ENCODE data around the gene EPAS1.

EPAS1 gene

DNA sequence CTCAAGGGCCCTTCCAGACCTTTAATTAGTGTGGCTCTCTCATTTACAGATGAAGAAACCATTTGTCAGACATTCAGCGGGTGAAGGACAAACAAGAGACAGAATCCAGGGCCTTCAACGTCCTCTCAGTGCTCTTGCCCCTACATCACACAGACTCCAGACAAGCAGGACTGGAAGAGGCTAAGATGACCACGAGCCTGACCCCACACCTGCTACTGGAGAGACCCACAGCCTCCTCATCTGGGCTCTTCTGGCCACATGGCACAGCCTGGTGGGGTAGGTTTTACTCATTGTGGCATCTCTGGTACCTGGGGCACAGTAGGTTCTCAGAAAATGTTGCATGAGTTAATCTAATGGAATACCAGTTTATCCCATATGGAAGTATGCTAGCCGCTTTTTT, 112.5 kb downstream of the EPAS1 start:
- no peak for DNase-seq (ENCODE audit: low spot score)

DNA sequence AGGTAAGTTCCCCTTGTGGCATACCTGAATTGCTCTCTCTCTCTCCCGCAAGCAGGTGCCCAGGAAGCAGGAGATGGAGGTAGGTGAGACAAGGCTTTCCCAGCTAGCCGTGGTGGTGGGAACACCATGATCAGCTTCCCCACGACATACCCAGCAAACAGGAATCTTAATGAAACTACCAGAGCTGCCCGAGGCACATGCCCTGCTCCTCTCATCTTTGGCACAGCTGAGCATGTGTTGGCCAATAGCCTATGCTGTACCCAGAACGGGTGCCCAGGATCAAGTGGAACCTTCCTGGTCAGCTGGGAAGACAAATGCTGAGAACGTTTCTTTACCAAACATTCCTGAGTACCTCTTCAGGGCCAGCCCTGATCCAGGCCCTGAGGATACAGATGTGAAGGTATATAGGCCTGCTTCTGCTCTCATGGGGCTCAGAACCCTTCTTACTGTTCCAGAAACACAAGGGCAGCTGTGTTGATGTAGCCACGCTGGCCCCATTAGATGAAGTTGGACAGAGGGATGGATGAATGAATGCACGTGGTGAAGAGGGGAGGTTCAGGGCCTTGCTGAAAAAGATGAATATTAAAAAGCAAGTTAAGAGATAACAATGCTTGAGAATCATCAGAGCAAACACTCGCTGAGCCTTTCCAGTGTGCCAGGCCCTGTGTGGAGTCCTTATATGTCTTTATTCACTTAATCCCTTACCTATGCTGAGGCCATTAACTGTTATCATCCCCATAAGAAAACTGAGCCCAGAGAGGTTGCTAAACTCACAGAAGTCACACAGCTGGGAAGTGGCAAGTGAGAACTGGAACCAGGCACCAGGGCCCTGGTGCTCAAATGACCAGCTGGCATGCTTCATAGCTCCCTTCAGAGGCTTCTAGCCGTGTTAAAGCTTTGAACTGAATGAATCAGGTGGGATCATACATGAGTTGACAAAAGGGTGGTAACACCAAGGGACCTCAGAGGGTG, 113.4 kb downstream of the EPAS1 start:
- DNase-seq (ENCODE audit: low spot score) = no peak

DNA sequence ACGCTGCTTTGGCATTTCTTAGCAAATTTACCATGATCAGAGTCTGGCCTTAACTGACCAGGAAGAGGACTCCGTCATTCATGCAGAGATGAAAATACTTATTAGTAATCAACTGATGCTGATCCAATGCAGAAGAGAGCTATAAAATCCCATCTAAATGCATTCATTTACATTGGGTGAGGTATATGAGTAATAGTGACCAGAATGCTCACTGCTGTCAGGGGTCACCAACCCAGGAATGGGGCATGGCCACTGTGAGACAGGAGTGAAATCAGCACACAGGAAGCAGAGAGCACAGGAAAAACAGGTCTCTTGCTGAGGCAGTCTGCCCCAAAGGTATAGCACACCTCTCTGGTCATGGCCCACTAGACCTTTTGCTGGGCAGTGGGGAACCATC, 114.0 kb downstream of the EPAS1 start:
- no peak for DNase-seq (ENCODE audit: low spot score)

DNA sequence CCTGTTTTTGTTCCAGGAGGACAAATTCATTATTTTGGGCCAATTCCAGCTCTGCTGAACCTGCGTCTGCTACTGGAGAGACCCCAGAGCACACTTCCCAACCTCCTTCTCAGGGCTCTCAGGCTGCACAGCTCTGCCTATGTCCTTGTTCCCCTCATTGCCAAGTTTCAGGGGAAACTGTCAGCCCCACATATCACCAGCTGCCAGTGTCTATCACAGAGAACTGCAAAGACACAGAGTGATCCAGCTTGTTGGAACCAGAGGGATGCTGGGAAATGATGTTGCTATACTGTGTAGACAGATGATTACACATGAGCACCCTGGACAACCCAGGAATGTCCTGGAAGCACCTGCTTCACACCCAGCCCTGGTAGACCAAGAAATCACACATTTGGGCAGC, 114.8 kb downstream of the EPAS1 start:
- no peak for DNase-seq (ENCODE audit: low spot score)

DNA sequence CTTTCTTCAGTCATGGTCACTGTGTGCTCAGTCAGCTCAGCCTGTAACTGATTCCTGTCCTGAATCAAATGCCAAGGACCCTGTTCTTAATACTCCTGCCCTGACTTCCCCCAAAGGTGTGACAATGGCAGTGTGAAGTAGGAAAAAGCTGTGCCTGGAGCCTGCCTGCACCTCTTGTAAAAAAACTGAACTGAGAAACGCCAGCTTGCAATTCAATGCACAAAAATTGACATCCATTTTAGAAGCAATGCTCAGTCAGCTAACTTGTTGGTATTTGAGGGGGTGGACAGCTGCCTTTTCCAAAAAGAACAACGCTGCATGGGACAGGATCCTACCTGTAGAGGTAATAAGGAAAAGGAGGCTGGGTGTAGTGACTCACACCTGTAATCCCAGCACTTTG, 115.9 kb downstream of the EPAS1 start:
- DNase-seq (ENCODE audit: low spot score) = no peak

DNA sequence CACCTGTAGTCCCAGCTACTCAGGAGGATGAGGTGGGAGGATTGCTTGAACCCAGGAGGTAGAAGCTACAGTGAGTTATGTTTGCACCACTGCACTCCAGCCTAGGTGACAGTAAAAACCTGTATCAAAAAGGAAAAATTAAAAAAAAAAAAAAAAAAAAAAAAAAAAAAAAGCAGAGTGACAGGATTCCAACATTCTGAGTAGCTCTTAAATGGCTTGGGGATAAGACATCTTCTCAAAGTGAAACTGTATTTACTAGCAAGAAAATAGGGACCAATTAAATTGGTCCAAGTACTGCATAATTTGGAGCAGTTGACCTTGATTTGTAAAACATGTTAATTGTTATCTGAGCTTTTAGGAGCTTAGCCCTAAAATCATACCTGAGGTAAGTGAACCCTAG, 116.4 kb downstream of the EPAS1 start:
- no peak for DNase-seq (ENCODE audit: low spot score)

DNA sequence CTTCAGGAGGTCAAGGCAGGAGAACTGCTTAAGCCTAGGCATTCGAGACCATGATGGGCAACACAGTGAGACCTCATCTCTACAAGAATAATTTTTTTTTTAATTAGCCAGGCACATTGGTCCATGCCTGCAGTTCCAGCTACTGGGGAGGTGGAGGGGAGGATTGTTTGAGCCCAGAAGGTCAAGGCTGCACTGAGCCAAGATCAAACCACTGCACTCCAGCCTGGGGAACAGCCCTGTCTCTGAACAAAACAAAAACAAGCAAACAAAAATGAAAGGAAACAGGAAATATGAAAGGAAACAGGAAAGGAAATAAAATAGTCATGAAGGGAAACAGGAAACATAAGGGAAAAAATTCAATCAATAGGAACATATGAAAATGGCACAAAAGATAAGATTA, 117.5 kb downstream of the EPAS1 start:
- no peak for DNase-seq (ENCODE audit: low spot score)

DNA sequence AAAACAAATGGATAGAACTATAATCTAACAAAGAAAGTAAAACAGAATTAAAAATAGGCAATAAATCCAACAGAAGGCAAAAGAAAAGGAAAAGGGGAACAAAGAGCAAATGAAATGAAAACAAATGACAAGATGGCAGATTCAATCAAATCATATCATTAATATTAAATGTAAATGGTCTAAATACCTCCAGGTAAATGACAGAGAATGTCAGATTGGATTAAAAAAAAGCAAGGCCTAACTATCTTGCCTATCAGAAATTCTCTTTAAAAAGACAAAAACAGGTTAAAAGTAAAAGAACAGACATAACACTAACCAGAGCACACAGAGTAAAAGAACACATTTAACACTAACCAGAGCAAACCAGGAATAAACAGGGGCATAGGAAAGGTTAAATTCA, 119.1 kb downstream of the EPAS1 start:
- DNase-seq (ENCODE audit: low spot score) = no peak

DNA sequence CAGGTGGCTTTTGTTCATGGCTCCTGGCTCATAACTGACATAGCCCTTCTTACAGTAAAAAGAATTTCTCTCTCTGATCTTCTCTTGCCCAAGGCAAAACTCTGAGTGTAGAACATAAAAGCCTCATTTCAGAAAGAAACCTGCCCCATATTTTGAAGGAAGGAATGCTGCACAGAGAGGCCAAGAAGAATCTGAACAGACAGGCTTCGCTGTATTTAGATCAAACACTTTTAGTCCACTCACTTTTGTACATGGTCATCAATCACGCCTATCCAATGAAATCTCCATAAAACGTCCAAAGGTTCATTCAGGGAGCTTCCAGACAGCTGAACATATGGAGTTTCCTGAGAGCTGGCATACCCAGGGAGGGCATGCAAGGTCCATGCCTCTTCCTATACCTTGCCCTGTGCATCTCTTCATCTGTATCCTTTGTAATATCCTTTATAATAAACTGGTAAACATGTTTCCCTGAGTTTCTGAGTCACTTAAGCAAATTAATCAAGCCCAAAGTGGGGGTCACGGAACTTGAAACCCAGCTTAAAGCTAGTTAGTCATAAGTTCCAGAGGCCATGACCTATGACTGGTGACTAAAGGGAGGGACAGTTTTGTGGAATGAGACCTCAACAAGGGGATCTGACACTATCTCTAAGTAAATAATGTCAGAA, 119.7 kb downstream of the EPAS1 start:
- no peak for DNase-seq (ENCODE audit: low spot score)

DNA sequence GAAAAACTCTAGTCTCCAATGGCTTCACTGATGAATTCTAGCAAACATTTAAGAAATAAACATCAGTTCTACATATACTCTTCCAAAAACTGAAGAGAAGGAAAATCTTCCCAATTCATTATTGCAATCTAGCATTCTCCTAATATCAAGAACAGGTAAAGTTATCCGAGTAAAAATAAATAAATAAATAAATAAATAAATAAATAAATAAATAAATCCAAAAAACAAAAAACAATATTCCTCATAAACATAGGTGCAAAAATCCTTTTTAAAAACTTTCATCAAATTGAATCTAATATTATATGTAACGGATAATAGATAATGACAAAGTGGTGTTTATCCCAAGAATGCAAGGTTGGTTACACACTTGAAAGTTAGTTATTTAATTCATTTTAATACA, 123.7 kb downstream of the EPAS1 start:
- DNase-seq (ENCODE audit: low spot score) = no peak

DNA sequence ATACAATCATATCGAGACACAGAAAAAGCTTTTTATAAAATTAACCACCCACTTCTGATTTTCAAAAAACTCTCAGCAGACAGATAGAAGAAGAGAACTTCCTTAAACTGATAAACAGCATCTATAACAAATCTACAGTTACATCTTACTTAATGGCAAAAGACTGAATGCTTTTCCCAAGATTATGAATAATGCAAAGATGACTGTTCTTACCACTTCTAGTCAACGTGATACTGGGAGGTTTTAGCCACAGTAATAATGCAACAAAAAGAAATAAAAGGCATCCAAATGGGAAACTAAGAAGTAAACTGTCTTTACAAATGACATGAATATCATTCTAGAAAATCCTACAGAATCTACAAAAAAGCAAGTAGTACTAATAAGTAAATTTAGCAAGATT, 124.2 kb downstream of the EPAS1 start:
- DNase-seq (ENCODE audit: low spot score) = no peak

DNA sequence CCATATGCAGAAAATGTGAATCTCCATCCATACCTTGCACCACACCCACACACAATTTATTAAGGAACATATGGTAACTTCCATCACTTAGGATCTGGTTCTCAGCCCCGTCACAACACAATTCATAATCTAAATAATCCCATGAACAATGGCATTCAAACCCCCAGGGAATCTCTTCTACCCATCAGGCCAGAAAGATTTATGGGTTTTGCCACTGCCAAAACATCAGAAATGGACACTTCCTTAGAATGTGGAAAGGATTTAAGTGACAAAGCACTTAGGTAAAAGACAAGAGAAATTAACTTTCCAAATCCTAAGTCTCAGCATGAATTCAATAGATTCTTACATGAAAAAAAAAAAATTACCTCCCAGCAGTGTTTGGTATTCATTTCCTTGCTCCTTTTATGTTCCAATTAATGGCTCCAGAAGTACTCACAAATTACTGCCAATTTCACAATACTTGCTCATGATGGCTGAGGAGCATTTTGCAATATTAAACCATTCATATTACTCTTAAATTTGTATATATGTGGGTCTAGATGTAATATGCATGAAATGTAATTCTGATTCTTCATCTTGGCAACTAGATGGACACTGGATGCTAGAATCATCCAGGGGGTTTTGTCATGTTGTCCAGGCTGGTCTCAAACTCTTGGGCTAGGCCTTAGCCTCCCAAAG, 125.6 kb downstream of the EPAS1 start:
- no peak for DNase-seq (ENCODE audit: low spot score)

DNA sequence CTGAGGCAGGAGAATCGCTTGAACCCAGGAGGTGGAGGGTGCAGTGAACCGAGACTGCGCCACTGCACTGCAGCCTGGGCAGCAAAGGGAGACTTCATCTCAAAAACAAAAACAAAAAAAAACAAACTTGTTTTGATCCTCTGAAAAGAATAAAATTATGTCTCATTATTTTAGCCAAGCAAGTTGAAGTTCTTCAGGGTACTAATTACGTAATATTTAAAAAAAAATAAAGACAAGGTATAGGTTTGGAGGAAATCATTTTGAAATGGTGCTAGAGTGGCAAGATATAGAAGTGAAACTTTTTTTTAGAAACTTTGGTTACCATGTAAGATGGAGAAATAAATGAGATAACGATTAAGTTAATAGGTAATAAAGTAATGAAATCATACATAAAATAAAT, 127.7 kb downstream of the EPAS1 start:
- no peak for DNase-seq (ENCODE audit: low spot score)

DNA sequence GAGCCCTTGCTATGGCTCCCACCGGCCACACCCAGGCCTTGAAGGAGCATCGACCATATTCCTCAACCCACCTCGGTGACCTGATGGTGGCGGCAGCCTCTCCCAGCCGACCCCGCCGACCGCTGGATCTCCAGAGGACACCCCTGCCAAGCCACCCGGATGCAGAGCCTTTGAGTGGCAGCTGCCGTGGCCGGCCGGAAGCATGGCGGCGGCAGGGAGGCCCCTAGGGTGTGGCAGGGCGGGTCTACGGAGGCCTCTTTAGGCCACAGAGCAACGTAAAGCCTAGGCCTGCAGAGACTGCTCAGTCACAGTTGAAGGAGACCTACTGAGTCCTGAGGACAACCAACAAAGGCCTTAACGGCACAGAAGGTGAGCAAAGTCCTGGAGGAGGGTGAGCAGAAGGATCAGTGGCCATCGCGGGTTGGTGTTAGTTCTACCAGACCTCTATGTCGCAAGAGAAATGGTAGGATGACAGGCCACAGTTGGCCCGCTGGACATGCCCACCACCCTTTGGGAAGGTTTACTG, 131.8 kb downstream of the EPAS1 start:
- DNase-seq (ENCODE audit: low spot score) = no peak

DNA sequence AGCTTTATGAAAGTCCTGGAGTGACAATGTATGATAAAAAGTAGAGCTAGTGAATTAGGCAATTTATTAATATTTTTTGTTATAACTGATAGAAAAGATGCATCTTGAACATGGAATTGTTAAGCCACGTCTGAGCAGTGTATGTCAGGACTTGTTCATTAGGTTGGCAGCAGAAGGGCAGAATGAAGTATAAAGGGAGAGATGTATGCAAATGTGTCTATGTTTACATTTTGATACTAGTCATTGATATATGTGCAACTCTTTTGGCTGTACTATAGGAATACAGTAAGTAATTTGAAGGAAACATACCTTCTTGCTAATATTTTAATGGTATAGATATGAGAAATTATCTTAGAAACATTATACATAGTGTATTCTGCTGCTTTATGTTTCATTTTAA, 133.2 kb downstream of the EPAS1 start:
- DNase-seq (ENCODE audit: low spot score) = no peak

DNA sequence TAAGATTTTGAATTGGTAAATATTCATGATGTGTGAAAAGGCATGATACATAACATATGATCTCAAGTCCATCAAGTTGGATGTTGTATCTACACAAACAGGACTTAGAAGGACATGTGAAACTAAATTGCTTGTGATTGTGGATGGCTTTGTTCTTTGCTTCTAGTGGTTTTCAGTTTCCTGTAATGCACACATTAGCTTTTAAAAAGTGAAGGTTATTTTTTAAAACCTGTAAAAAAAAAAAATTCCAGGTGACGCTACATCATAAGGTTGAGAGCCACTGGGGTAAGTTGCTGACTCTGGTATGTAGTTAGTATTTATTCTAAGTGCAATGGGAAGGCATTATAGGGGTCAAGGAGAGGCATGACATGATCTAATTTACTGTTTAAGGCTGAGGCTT, 133.8 kb downstream of the EPAS1 start:
- DNase-seq (ENCODE audit: low spot score) = no peak

DNA sequence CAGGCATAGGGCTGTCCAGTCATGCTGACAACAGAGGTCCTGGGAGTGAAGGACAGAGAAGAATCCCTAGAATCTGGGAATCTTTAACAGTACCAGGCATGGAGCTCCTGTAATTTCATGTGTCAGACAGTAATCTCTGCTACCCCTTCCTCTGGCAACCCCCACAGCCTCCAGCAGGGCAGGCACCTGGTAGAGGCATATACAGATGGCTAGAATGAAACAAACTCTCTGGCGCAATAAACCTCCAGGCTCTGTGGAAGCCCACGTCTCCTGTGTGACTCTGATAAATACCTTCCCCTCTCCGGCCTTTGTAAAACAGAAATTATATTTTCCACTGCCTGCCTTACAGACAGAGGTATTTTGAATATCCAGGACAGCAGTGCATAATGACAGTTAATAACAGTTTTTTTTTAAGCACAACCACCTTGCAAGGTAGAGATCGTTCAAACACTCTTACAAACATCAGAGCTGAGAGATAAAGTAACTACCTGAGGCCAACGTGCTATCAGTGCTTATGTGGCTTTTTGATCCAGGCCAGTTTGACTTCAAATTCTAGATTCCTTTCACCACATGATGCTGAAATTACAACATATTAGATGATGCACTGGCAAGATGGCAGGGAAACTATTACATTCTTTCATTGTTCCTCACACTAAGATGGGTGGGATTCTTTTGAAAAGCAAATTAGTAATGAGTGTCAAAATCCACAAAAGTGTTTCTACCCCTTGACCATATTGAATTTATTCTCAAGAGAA, 134.5 kb downstream of the EPAS1 start:
- DNase-seq (ENCODE audit: low spot score) = no peak

DNA sequence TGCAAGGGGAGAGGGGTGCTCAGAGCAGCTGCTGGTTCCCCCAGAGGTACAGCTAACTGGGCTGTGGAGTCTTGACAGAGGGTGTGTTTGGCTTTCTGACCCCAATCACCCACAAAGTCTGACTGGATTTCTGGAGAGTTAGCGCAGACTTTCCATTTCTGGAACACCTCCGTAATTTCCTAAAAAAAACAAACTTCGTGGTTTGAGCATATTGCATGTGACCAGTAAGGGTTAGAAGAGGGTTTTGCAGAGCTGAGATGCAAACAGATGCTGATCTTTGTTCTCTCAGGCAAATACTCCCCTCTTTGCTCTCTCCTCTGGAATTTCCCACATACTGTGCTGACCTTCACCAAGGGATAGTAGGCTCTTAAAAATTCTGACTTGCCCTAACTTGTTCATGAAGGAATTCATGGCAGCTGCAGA, 137.7 kb downstream of the EPAS1 start:
- DNase-seq (ENCODE audit: low spot score) = no peak

DNA sequence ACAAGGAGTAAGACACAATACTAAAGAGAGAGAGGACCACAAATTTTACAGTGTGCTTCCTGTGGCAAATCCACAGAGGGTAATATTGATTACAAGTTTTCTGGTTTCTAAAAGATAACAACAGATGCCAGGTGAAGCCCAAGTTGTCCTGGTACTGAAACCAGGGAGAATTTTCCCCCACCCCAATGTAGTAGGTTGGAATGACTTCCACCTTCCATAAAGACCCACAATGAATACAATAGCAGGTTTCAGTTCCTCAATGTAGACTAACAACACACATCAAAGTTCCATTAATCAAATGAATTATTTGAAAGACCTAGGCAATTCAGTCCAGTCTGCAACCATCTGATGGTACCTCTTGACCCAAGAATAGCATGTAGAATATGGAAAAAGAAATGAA, 138.1 kb downstream of the EPAS1 start:
- no peak for DNase-seq (ENCODE audit: low spot score)

DNA sequence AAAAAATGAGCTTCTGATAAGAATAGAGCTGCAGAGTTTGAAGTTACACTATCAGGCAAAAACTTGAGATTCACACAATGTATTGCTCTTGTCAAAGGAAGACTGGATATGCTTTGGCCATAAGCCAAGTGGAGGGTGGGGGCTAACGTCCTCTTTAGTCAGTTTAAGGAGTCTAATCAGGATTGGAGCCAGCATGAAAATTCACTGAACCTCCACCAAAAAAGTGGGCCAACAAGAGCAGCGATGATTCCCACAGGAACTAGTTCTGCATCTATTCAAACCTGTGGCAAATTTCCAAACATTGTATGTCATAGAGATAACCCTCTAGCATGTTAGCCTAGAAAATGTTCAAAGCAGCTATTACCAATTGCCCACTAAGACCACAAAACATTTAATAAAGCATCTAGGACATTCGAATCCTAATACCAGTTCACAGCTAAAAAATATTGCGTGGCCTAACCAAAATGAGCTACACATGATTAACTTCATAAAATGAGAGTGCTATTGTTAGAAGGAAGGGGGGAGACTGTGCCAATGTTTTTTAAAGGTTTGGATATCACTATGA, 138.7 kb downstream of the EPAS1 start:
- DNase-seq (ENCODE audit: low spot score) = no peak
